GM10266 (cell line): Measurements from ENCODE around the gene ARHGAP33.
"Not testable (repeated sequence)": the region's sequence is repeated elsewhere in the genome, so short reads cannot be mapped to it uniquely, and the experiment has no call there.

Experiments
- DNase-seq: peaks from one replicate; pipeline ENCODE4 v3.0.0; 2012; ENCODE audit errors: extremely low spot score
- CTCF ChIP-seq: IDR thresholded peaks from 2 replicates; pipeline ENCODE4 v1.5.1; 2012; ENCODE audit warnings: mild to moderate bottlenecking, low read depth; ENCODE audit not compliant: control insufficient read depth, insufficient read depth; ENCODE audit errors: missing control alignments

ARHGAP33 gene

GRCh38 chr19:35759697-35760096 is 15.7 kb upstream of the ARHGAP33 start:
- TF ChIP-seq CTCF, result no peak
- DNase-seq, result no peak

- TF ChIP-seq CTCF, result no peak
- DNase-seq, result no peak
These were observed 14.5 kb upstream of the ARHGAP33 start for GRCh38 chr19:35760711-35761349.

- no peak for TF ChIP-seq CTCF
These were observed 10.7 kb upstream of the ARHGAP33 start for GRCh38 chr19:35764432-35765315.

GRCh38 chr19:35766571-35767104 is 8.7 kb upstream of the ARHGAP33 start:
- DNase-seq, result no peak
- TF ChIP-seq CTCF, result no peak

More at GRCh38 chr19:35764432-35765315, 10.7 kb upstream of the ARHGAP33 start:
- no peak for DNase-seq

GRCh38 chr19:35767288-35768081 is 7.9 kb upstream of the ARHGAP33 start:
- TF ChIP-seq CTCF, result no peak
- peak; percentile 15 for DNase-seq

GRCh38 chr19:35768082-35768421 is 7.3 kb upstream of the ARHGAP33 start:
- no peak for DNase-seq
- no peak for TF ChIP-seq CTCF

- not testable (repeated sequence) for DNase-seq
These were observed 3.0 kb upstream of the ARHGAP33 start for GRCh38 chr19:35772362-35772761.
